C4-2B (cell line): ENCODE data around the gene PARP2.
A peak's percentile ranks its signal among the peaks of the same experiment; 100 is the strongest.

ENCODE experiments used
- H3K27ac ChIP-seq: fragments of 450-650 bp; 2 replicates; pipeline ENCODE4 v1.5.1; 2017
- CTCF ChIP-seq: fragments of 450-650 bp; conservative IDR thresholded peaks from 2 replicates; pipeline ENCODE4 v1.5.1; 2017; ENCODE audit warnings: mild to moderate bottlenecking
- ZFX ChIP-seq: fragments of 450-650 bp; IDR thresholded peaks from 2 replicates; pipeline ENCODE4 v1.6.1; 2017

PARP2 gene

GRCh38 chr14:20314026-20314425 is 29.4 kb upstream of the PARP2 start:
- TF ChIP-seq CTCF, result no peak
- no peak for TF ChIP-seq ZFX
- no peak overlapping the region for H3K27ac ChIP-seq

- H3K27ac ChIP-seq, result no peak overlapping the region
- TF ChIP-seq CTCF (no peak), ZFX (no peak)
Measured at GRCh38 chr14:20317720-20318119, 25.7 kb upstream of the PARP2 start.

GRCh38 chr14:20327005-20327869 is 16.2 kb upstream of the PARP2 start:
- TF ChIP-seq ZFX (no peak), CTCF (peak; percentile 82)
- H3K27ac ChIP-seq, result no peak overlapping the region

GRCh38 chr14:20328705-20329104 is 14.7 kb upstream of the PARP2 start:
- no peak overlapping the region for H3K27ac ChIP-seq
- no peak for TF ChIP-seq ZFX
- TF ChIP-seq CTCF, result no peak

GRCh38 chr14:20329355-20329754 is 14.1 kb upstream of the PARP2 start:
- no peak overlapping the region for H3K27ac ChIP-seq
- TF ChIP-seq CTCF (no peak), ZFX (no peak)

- H3K27ac ChIP-seq, result no peak overlapping the region
- TF ChIP-seq CTCF (no peak), ZFX (no peak)
Measured at GRCh38 chr14:20331053-20331613, 12.3 kb upstream of the PARP2 start.

GRCh38 chr14:20332431-20332787 is 11.0 kb upstream of the PARP2 start:
- H3K27ac ChIP-seq, result peak overlapping the region; percentile 83
- TF ChIP-seq ZFX (no peak), CTCF (no peak; the same call in 1 of the 2 replicates)
